ENCODE results near the gene C4orf36. TPM values are rescaled to one million over a fixed set of nuclear protein-coding genes. Genes with fewer than 3 reads are reported as not detected.

C4orf36 gene
- total RNA-seq, 2 donors from 2014 or later, result 0.44 TPM; not detected in 1

DNA sequence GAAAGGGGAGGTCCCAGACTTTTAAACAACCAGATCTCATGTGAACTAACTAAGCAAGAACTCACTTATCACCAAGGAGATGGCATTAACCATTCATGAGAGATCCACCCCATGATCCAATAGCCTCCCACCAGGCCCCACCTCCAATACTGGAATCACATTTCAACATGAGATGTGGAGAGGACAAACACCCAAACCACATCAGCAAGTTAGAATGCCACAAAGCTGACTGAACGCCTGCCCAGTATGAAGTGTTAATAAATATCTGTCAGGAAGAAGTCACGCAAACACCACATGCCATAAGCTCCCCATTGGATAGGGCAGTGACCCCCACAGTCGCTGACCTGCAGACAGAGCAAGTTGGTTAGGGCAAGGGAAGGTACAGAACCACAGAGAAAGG is 57.3 kb downstream of the C4orf36 start:
- DNase-seq (no peak), ATAC-seq (no peak)
- intact Hi-C loops (cut with DNase I), result no loop called here

DNA sequence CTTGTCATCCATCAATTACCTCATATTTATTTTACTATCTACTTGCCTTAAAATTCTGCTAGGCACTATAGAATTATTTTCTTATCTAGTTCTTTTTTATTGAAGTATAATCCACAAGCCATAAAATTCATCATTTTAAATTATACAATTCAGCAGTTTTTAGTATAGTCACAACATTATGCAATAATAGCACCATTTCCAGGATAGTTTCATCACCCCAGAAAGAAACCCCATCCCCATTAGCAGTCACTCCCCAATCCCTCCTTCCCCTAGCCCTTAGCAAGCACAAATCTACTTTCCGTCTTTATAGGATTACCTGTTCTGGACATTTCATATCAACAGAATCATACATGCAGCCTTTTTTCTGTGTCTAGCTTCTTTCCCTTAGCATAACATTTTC is 58.6 kb downstream of the C4orf36 start:
- intact Hi-C loops (cut with DNase I), result no loop called here

DNA sequence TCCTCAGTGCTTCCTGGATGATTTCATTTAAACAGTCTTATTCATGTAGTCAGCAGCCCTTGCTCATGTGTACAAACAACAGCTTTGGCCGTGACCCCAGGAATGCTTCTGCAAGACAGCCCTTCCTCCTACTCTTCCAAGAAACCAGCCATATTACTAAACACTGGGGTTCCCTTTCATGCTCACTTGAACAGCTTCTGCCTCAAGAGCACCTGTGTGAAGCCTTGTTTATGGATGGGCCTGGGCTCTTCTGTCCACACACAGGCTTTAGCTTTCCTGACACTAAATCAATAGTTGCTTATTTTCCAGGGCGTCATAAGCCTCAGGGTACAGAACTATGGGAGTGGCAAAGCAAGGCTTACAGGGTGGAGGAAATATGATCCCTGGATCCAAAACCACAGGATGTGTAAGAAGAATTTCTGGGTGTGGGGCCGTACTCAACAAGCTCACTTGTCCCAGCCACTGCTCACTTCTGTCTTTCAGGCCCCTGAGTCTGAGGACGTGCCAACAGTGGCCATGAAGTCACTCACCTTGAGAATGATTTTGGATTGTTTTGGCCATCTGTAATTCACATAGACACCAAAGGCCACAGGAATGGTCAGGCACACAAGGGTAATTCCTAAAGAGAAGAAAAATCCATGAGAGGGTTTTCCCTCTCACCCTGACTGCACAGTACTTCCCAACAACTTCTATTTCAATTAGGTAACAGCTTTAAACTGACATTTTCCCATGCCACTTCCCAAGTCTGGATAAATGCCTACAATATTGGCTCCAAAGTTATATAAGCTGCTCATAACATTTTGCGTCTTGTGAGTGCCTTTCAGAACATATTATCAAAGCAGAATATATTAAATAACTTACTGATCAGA is 60.7 kb downstream of the C4orf36 start:
- ATAC-seq (peak in 1 of 2 donors; percentile 53), DNase-seq (no peak)
- intact Hi-C loops (cut with DNase I), result no loop called here

More for the DNA sequence above, 58.6 kb downstream of the C4orf36 start:
- ATAC-seq (no peak), DNase-seq (no peak)

Other genes with a start within 250 kb of the C4orf36 start
- gene SLC10A6, start 43.0 kb downstream of the C4orf36 start, total RNA-seq, result 1 to 10 TPM in 1 of 2 donors, under 1 TPM in 1; 0.76 to 1.4 TPM
- gene AFF1, start 42.6 kb upstream of the C4orf36 start, total RNA-seq, result 10 to 100 TPM; 68.1 to 78.4 TPM